H9 (cell line): ENCODE results near the gene RASAL1. TPM values are rescaled to one million over a fixed set of nuclear protein-coding genes. Genes with fewer than 3 reads are reported as not detected.

Experiments
- DNase-seq: peaks from one replicate; pipeline ENCODE4 v3.0.0-alpha.2; 2017
- H2AFZ ChIP-seq: one replicate; pipeline ENCODE4 v1.6.1; 2013; ENCODE audit warnings: mild to moderate bottlenecking, low read length, control low read depth, moderate library complexity
- H2AK5ac ChIP-seq: 2 replicates; pipeline ENCODE4 v1.6.1; 2013; ENCODE audit warnings: low read length, control low read depth, mixed read lengths; ENCODE audit not compliant: insufficient read length
- H2BK120ac ChIP-seq: one replicate; pipeline ENCODE4 v1.6.1; 2013; ENCODE audit warnings: low read depth, mild to moderate bottlenecking, low read length, control low read depth, inconsistent platforms; ENCODE audit not compliant: poor library complexity, severe bottlenecking
- H2BK12ac ChIP-seq: 2 replicates; pipeline ENCODE4 v1.6.1; 2013; ENCODE audit warnings: low read length, control low read depth, mixed read lengths, low read depth; ENCODE audit not compliant: insufficient read length
- H2BK15ac ChIP-seq: 2 replicates; pipeline ENCODE4 v1.6.1; 2013; ENCODE audit warnings: low read depth, low read length, control low read depth
- H2BK20ac ChIP-seq: one replicate; pipeline ENCODE4 v1.6.1; 2013; ENCODE audit warnings: low read depth, mild to moderate bottlenecking, low read length, control low read depth, inconsistent platforms; ENCODE audit not compliant: poor library complexity, severe bottlenecking
- H2BK5ac ChIP-seq: 2 replicates; pipeline ENCODE4 v1.6.1; 2013; ENCODE audit warnings: low read length, control low read depth, mixed read lengths; ENCODE audit not compliant: insufficient read length
- H3K14ac ChIP-seq: 2 replicates; pipeline ENCODE4 v1.6.1; 2013; ENCODE audit warnings: low read length, control low read depth; ENCODE audit not compliant: insufficient read depth
- H3K18ac ChIP-seq: 2 replicates; pipeline ENCODE4 v1.6.1; 2013; ENCODE audit warnings: low read depth, mild to moderate bottlenecking, mixed read lengths, low read length, control low read depth; ENCODE audit not compliant: insufficient read length
- H3K23ac ChIP-seq: 2 replicates; pipeline ENCODE4 v1.6.1; 2013; ENCODE audit warnings: low read length, control low read depth, mixed read lengths, low read depth; ENCODE audit not compliant: insufficient read length
- H3K23me2 ChIP-seq: 2 replicates; pipeline ENCODE4 v1.6.1; 2013; ENCODE audit warnings: low read depth, mild to moderate bottlenecking, mixed read lengths, low read length, control low read depth; ENCODE audit not compliant: insufficient read length, poor library complexity, severe bottlenecking
- H3K27ac ChIP-seq: 2 replicates; pipeline ENCODE4 v1.5.1; 2013; ENCODE audit warnings: low read length, control low read depth, mixed read lengths, low read depth; ENCODE audit not compliant: insufficient read length
- H3K27me3 ChIP-seq: 2 replicates; pipeline ENCODE4 v1.6.1; 2013; ENCODE audit warnings: low read length, control low read depth, inconsistent platforms; ENCODE audit not compliant: insufficient read depth
- H3K4ac ChIP-seq: 2 replicates; pipeline ENCODE4 v1.6.1; 2013; ENCODE audit warnings: low read depth, mild to moderate bottlenecking, control low read depth, inconsistent platforms, low read length, moderate library complexity
- H3K4me1 ChIP-seq: 2 replicates; pipeline ENCODE4 v1.6.1; 2013; ENCODE audit warnings: low read length, control low read depth, inconsistent platforms; ENCODE audit not compliant: insufficient read depth
- H3K4me2 ChIP-seq: 2 replicates; pipeline ENCODE4 v1.6.1; 2013; ENCODE audit warnings: low read length, control low read depth, mixed read lengths; ENCODE audit not compliant: insufficient read length, insufficient read depth
- H3K56ac ChIP-seq: 2 replicates; pipeline ENCODE4 v1.6.1; 2013; ENCODE audit warnings: low read depth, mild to moderate bottlenecking, mixed read lengths, low read length, control low read depth; ENCODE audit not compliant: insufficient read length
- H3K79me1 ChIP-seq: 2 replicates; pipeline ENCODE4 v1.6.1; 2013; ENCODE audit warnings: low read depth, mild to moderate bottlenecking, moderate library complexity, low read length, control low read depth, inconsistent platforms; ENCODE audit not compliant: insufficient read depth, poor library complexity, severe bottlenecking
- H3K79me2 ChIP-seq: 2 replicates; pipeline ENCODE4 v1.6.1; 2013; ENCODE audit warnings: low read length, control low read depth, inconsistent platforms; ENCODE audit not compliant: insufficient read depth
- H3K9ac ChIP-seq: 2 replicates; pipeline ENCODE4 v1.6.1; 2013; ENCODE audit warnings: low read length, control low read depth, mixed read lengths; ENCODE audit not compliant: insufficient read length; ENCODE audit errors: extremely low read depth
- H3K9me3 ChIP-seq: one replicate; pipeline ENCODE4 v1.6.1; 2013; ENCODE audit warnings: low read depth, low read length, inconsistent platforms; ENCODE audit not compliant: control insufficient read depth
- H3T11ph ChIP-seq: one replicate; pipeline ENCODE4 v1.6.1; 2013; ENCODE audit warnings: mild to moderate bottlenecking, low read length, control low read depth, inconsistent platforms
- H4K20me1 ChIP-seq: one replicate; pipeline ENCODE4 v1.6.1; 2013; ENCODE audit not compliant: control insufficient read depth, insufficient read length, insufficient read depth
- H4K5ac ChIP-seq: 2 replicates; pipeline ENCODE4 v1.6.1; 2013; ENCODE audit warnings: low read depth, mild to moderate bottlenecking, mixed read lengths, low read length, control low read depth; ENCODE audit not compliant: insufficient read length
- H4K8ac ChIP-seq: replicated peaks from 2 replicates; pipeline ENCODE4 v1.6.1; 2013; ENCODE audit warnings: low read length, control low read depth, mixed read lengths, low read depth; ENCODE audit not compliant: insufficient read length
- H4K91ac ChIP-seq: 2 replicates; pipeline ENCODE4 v1.6.1; 2013; ENCODE audit warnings: low read depth, mild to moderate bottlenecking, moderate library complexity, mixed read lengths, low read length, control low read depth; ENCODE audit not compliant: insufficient read length
- H3K27ac Mint-ChIP-seq, 3 experiments: 2 replicates in 2 of 3; 3 replicates in 1 of 3; pipeline ENCODE4 v1.8.0; 2020 to 2021; ENCODE audit warnings: mixed read lengths in 3 of 3, mild to moderate bottlenecking in 1 of 3, moderate library complexity in 1 of 3
- H3K27me3 Mint-ChIP-seq: 2 replicates; pipeline ENCODE4 v1.8.0; 2021; ENCODE audit warnings: low read depth, mild to moderate bottlenecking, moderate library complexity, mixed read lengths
- H3K36me3 Mint-ChIP-seq, 3 experiments: 2 replicates in 2 of 3; 3 replicates in 1 of 3; pipeline ENCODE4 v1.8.0; 2020 to 2021; ENCODE audit warnings: low read depth in 3 of 3, mixed read lengths in 3 of 3; ENCODE audit not compliant: insufficient read depth in 1 of 3
- H3K4me1 Mint-ChIP-seq, 2 experiments: 2 replicates each; pipeline ENCODE4 v1.8.0; 2020; ENCODE audit warnings: mixed read lengths in 2 of 2
- H3K4me3 Mint-ChIP-seq, 2 experiments: 2 replicates in 1 of 2; 3 replicates in 1 of 2; pipeline ENCODE4 v1.8.0; 2020 to 2021; ENCODE audit warnings: mild to moderate bottlenecking in 2 of 2, mixed read lengths in 2 of 2, moderate library complexity in 1 of 2
- H3K9me3 Mint-ChIP-seq, 2 experiments: 2 replicates in 1 of 2; 3 replicates in 1 of 2; pipeline ENCODE4 v1.8.0; 2020; ENCODE audit warnings: mild to moderate bottlenecking in 2 of 2, mixed read lengths in 2 of 2, moderate library complexity in 1 of 2
- CTCF ChIP-seq: fragments of 200-600 bp; sonication (generic); conservative IDR thresholded peaks from 3 replicates; pipeline ENCODE4 v1.8.0; 2021; ENCODE audit warnings: antibody characterized with exemption, mild to moderate bottlenecking
- total RNA-seq: library from RNA; stranded (reverse); gene quantifications from 2 replicates; pipeline ENCODE4 v1.2.1, GENCODE V29; 2021

Gene RASAL1
- total RNA-seq, 1 experiment from 2014 or later: 2.3 TPM

- Mint-ChIP-seq H3K27me3 (no peaks in the 10 kb centered on the region), H3K27ac (no peak overlapping the region; a peak in 1 of 7 replicates), H3K4me3 (no peak overlapping the region), H3K9me3 (no peaks in the 10 kb centered on the region), H3K4me1 (peaks cover 9 to 16% of the 10 kb centered on the region in 2 experiments), H3K36me3 (no peaks in the 10 kb centered on the region; a peak in 1 of 7 replicates)
- no peaks in the 10 kb centered on the region for H3K79me1 ChIP-seq
- no peak overlapping the region for H3K4ac ChIP-seq
- H2AK5ac ChIP-seq: no peak overlapping the region
- no peak overlapping the region for H4K91ac ChIP-seq
- no peak overlapping the region for H2BK12ac ChIP-seq
- H3K27me3 ChIP-seq: no peaks in the 10 kb centered on the region
- H3T11ph ChIP-seq: no peak overlapping the region
- no peak overlapping the region for H2BK15ac ChIP-seq
- H2BK5ac ChIP-seq: no peak overlapping the region
- H4K8ac ChIP-seq: no peak overlapping the region
- H3K4me1 ChIP-seq: no peaks in the 10 kb centered on the region
- peaks cover 4% of the 10 kb centered on the region for H4K20me1 ChIP-seq
- no peaks in the 10 kb centered on the region for H3K79me2 ChIP-seq
- no peak for DNase-seq
- no peak overlapping the region for H3K27ac ChIP-seq
- H3K56ac ChIP-seq: no peak overlapping the region
- no peak overlapping the region for H3K9ac ChIP-seq
- peaks cover 4% of the 10 kb centered on the region for H3K23me2 ChIP-seq
- TF ChIP-seq CTCF: no peak
- H4K5ac ChIP-seq: no peak overlapping the region
- no peak overlapping the region for H3K4me2 ChIP-seq
- no peak overlapping the region for H3K23ac ChIP-seq
- no peak overlapping the region for H3K14ac ChIP-seq
- no peak overlapping the region for H2BK120ac ChIP-seq
- H2AFZ ChIP-seq: no peak overlapping the region
- H3K9me3 ChIP-seq: no peaks in the 10 kb centered on the region
- H2BK20ac ChIP-seq: no peak overlapping the region
- H3K18ac ChIP-seq: no peak overlapping the region
Observed at GRCh38 chr12:113099364-113099763, 36.2 kb downstream of the RASAL1 start.
